Activated CD8-positive, alpha-beta memory T cell treated with anti-CD3 and anti-CD28 coated beads for 1 hour (primary cell): ENCODE data around the gene SLC29A4.
"Not testable (repeated sequence)": the region's sequence is repeated elsewhere in the genome, so short reads cannot be mapped to it uniquely, and the experiment has no call there.

ENCODE experiments used
- DNase-seq, 2 donors: peaks; one replicate each; pipeline ENCODE4 v3.0.0-alpha.2; 2020; ENCODE audit warnings: low read depth in 1 of 2; ENCODE audit errors: extremely low read depth in 1 of 2

The SLC29A4 gene

DNA sequence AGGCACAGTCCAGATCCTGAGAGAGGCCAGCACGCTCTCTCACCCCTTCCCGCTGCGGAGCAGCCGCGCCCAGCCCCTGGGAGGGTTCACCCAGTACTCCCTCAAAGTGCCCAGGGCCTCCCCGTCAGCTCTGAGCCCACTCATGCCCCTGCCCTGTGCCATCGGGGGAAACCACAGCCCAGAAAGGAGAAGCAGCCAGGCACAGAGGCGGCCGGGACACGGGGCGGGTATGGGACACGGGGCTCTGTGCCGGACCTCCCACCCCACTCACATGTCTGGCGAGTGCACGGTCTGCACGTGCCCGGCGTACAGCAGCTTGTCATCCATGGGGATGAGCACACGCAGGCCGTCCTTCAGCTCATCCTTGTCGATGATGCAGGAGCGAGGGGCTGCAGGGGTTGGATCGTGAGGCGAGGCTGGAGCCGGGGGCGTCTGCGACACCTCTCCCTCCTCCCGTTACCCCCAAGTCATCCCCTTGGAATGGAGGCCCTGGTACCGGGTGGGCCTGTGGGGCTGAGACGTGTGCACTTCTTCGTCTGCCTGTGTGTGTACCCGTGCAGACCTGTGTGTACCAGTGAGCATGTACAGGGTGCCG, 38.2 kb downstream of the SLC29A4 start:
- DNase-seq: no peak

DNA sequence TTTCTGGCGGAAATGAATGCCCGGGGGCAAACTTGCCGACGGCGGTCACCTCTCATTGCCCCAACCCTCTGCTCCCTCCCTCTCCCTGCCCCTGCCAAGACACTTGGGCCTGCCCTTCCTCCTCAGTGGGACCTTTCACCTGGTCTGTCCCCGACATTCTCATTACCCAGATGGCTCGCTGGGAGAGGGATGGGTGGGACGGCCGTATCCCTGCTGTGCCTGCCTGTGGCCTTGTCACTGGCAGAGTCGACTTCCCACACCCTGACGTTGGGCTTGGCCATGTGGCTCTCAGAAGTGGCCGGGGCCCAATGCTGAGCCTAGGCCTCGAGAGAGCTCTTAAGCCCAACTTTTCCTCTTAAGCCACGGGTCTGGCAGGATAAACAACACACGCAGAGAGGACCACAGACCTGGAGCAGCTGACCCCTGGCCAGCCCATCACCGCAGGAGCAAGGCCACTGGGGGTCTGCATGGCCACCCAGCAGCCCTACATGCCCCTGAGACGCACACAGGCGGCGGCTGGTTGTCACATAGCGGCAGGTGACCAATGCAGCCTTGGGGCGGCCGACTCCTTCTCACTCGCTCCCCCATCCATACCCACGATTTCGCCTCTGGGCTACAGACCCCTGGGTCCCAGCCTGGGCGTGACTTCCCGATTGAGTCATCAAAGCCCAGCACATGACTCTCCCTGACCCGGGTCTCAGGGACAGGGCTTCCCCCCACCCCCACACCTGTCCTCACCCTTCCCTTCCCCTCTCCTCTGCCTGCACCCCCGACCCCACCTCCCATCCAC, 40.1 kb downstream of the SLC29A4 start:
- no peak for DNase-seq

DNA sequence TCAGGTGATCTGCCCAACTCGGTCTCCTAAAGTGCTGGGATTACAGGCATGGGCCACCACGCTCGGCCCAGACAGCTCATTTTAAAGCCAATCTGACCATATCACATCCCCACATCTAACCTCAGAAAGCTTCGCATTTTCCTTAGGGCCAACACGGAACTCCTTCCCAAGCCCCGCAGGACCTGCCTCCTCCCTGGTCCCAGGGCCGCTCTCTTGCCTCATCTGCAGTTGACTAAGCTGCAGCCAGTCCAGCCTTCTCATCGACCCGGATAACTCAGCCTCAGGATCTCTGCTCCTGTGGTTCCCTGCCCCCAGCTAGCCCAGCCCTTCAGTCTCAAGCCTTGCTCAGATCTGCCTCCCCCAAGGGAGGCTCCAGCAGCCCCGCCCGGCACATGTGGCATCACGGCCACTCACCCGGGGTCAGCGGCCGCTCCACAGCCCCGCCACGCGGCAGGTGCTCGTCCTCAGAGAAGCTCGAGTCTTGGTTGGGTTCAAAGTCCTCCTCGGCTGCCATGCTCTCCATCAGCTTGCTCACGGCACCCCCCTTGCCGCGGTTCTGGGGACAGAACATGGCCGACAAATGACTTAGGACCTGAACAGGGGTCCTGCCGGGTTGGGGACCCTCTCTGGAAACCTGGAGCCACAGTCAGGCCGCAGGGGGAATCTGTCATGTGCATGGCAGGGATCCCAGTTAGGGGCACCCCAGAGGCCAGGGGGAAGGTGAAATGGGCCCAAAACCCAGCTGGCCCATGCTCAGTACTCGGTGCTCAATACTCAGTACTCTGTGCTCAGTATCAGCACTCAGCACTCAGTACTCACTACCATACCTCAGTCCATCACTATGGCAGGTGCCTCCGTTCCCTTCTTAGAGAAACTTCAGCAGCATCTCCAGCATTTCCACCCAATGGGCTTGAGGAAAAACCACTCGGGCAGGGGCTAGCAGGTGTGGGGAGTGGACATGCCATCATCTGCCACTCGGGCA, 41.3 kb downstream of the SLC29A4 start:
- DNase-seq: not testable (repeated sequence)

- no peak for DNase-seq
These were observed 42.2 kb downstream of the SLC29A4 start for GRCh38 chr7:5324961-5325360.

- no peak for DNase-seq
These were observed 47.5 kb downstream of the SLC29A4 start for GRCh38 chr7:5330288-5330687.

- DNase-seq: no peak
These were observed 49.8 kb downstream of the SLC29A4 start for GRCh38 chr7:5332579-5332978.

DNA sequence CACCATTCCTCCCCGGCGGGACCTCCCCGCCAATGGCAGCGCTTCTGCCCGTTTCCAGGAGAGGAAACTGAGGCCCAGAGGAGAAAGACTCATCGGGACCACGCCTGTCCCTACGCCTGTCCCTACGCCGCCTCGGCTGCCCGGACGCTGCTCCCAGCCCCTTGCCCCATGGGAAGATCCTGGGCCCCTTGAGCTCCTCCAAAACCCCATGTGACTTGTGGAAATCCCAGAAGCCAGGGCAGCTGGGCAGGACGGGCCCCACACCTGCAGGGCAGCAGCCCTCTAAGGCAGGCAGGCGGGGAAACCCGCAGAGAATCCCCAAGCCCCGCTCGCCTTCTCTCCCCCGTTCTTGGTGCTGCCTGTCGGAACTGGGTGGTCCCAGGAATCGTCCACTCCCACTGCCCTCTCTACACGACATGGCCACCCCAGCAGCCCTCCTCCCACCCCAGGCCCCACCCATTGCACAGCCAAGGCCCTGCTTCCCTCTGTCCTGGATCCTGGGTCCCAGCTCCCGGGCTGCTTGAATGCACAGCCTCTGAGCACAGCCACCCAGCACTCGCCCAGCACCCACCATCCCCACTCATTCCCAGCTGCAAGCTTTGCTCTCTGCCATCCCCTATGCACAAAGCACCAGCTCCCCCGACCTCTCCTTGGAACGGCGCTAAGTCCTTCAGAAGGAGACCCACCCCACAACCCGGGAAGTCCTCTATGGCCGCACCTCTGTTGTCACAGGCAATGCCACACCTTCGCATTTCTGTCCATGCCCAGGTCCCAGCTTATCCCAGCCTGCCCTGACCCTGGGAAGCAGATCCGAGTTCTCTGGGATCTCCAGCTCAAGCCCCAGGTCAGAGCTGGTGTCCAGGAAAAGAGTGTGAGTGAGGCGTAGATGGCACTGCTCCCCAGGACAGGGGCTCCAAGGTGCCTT, 50.6 kb downstream of the SLC29A4 start:
- no peak for DNase-seq

DNA sequence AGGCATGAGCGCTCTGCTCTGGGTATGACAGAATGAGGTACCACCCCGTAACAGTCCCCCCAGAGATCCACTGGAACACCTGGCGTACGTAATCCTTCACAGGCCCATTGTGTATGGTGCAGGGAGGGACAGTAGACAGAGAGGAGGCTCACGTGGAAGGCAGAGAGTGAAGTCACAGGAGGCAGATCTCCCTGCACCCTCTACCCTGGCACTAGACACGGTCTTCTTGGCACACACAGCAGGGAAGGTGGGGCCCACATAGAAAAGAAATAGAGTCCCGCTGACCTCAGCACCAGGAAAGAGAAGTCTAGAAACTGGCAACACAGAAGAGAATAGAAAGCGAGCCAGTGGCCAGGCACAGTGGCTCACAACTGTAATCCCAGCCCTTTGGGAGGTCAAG, 51.9 kb downstream of the SLC29A4 start:
- no peak for DNase-seq

GRCh38 chr7:5337047-5337446, 54.3 kb downstream of the SLC29A4 start:
- no peak for DNase-seq

DNA sequence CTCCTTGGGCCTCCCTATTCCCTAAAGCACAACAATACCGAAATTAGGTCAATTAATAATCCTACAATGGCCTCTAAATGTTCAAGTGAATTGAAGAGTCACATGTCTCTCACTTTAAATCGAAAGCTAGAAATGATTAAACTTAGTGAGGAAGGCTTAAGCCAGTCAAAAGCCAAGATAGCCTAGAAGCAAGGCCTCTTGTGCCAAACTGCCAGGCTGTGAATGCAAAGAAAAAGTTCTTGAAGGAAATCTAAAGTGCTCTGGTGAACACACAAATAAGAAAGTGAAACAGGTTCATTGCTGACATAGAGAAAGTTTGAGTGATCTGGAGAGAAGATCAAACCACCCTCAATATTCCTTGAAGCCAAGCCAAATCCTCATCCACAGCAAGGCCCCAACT, 57.2 kb downstream of the SLC29A4 start:
- no peak for DNase-seq

- no peak for DNase-seq
These were observed 59.9 kb downstream of the SLC29A4 start for GRCh38 chr7:5342631-5343030.

DNA sequence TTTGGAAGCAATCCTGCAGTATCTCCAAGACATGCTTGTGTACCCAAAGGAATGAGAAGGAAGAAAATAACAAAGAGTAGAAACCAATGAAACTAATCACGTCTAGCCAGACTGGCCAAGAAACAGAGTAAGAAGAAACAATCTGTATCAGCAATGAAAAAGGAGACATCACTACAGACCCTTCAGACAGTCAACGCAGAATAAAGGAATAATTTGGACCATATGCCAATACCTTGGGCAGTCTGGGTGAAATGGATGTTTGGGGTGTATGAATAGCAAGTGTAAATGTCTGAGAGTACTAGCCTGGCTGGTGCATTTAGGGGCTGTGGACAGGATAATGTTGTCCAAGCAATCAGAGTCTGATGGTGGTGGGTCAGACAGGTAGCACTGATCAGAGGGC, 61.1 kb downstream of the SLC29A4 start:
- DNase-seq: no peak

GRCh38 chr7:5344342-5344741, 61.6 kb downstream of the SLC29A4 start:
- no peak for DNase-seq

- no peak for DNase-seq
These were observed 62.4 kb downstream of the SLC29A4 start for GRCh38 chr7:5345171-5345570.

GRCh38 chr7:5345671-5346070, 62.9 kb downstream of the SLC29A4 start:
- DNase-seq: no peak

GRCh38 chr7:5348134-5349004, 65.6 kb downstream of the SLC29A4 start:
- DNase-seq: no peak

- DNase-seq: no peak
These were observed 66.2 kb downstream of the SLC29A4 start for GRCh38 chr7:5349005-5349380.

GRCh38 chr7:5349437-5350173, 66.9 kb downstream of the SLC29A4 start:
- no peak for DNase-seq

GRCh38 chr7:5350174-5350463, 67.4 kb downstream of the SLC29A4 start:
- DNase-seq: no peak
